OCI-LY1 (cell line): Measurements from ENCODE around the gene SLC5A11.

ENCODE experiments used
- EZH2 ChIP-seq: fragments of 200-600 bp; sonication (generic), shearing (Covaris generic); IDR thresholded peaks from 2 replicates; pipeline ENCODE4 v1.8.0; 2017; ENCODE audit warnings: borderline replicate concordance, mixed run types, mild to moderate bottlenecking, antibody characterized with exemption, low read length, moderate library complexity, mixed read lengths
- TF ChIP-seq, protein P1 (sequence below): fragments of 200-600 bp; sonication (generic), shearing (Covaris generic); IDR thresholded peaks from 2 replicates; pipeline ENCODE4 v1.5.1; 2017; ENCODE audit warnings: mild to moderate bottlenecking, antibody characterized with exemption, low read length, moderate library complexity, mixed read lengths

DNA sequence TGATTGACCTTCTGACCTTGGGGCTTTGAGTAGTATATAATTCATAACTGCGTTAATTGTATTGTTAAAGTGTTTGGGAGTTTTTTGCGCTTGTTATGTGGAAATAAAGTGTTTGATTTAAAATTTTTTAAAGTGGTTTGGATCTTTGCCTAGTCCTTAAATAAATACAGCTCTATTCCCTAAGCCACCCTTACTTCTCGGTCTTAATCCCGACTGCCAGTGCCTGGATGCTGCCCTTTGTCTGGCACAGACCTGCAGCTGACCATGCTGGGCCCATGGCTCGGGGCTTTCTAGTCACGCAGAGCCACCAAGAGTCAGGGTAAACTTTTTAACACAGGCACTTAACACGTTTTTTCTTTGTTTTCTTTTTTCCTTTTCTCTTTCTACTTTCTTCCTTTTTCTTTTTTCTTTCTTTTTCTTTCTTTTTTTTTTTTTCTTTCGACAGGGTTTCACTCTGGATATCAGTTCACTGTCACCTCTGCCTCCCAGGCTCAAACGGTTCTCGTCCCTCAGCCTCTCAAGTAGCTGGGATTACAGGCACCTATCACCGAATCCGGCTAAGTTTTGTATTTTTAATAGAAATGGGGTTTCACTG, 19.6 kb upstream of the SLC5A11 start:
- TF ChIP-seq, protein P1, sequence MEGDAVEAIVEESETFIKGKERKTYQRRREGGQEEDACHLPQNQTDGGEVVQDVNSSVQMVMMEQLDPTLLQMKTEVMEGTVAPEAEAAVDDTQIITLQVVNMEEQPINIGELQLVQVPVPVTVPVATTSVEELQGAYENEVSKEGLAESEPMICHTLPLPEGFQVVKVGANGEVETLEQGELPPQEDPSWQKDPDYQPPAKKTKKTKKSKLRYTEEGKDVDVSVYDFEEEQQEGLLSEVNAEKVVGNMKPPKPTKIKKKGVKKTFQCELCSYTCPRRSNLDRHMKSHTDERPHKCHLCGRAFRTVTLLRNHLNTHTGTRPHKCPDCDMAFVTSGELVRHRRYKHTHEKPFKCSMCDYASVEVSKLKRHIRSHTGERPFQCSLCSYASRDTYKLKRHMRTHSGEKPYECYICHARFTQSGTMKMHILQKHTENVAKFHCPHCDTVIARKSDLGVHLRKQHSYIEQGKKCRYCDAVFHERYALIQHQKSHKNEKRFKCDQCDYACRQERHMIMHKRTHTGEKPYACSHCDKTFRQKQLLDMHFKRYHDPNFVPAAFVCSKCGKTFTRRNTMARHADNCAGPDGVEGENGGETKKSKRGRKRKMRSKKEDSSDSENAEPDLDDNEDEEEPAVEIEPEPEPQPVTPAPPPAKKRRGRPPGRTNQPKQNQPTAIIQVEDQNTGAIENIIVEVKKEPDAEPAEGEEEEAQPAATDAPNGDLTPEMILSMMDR = no peak
- TF ChIP-seq EZH2 = no peak
